MCF 10A (cell line): Measurements from ENCODE around the gene CPLANE1. TPM values are rescaled to one million over a fixed set of nuclear protein-coding genes. Genes with fewer than 3 reads are reported as not detected.

Experiments used
- BruUV-seq: library from RNA; stranded (reverse); fragments of 400-500 nt; replicated peaks from 2 replicates; lab custom pipeline; 2021; lab: Mats Ljungman, UMichigan
- CTCF ChIA-PET: fragments of 300-600 bp; sonication (Branson Sonifier 250); formaldehyde crosslinking; extraction: SDS; loops from one replicate; lab custom pipeline; 2021; ENCODE audit warnings: antibody characterized with exemption, inconsistent platforms; lab: Yijun Ruan, JAX
- POLR2A ChIA-PET: fragments of 300-600, 350-650 bp; sonication (Branson Sonifier 250); formaldehyde crosslinking; extraction: SDS; loops from one replicate; lab custom pipeline; 2020; ENCODE audit warnings: antibody characterized with exemption, inconsistent platforms; lab: Yijun Ruan, JAX
- DNase-seq: peaks from one replicate; pipeline ENCODE4 v3.0.0-alpha.2; 2018; ENCODE audit not compliant: unreplicated experiment
- H3K27ac Mint-ChIP-seq: one replicate; pipeline ENCODE4 v1.8.0; 2022; ENCODE audit warnings: mild to moderate bottlenecking, low read depth, mixed read lengths; ENCODE audit not compliant: unreplicated experiment
- H3K27me3 Mint-ChIP-seq: one replicate; pipeline ENCODE4 v1.8.0; 2022; ENCODE audit warnings: mixed read lengths; ENCODE audit not compliant: insufficient read depth, unreplicated experiment
- H3K36me3 Mint-ChIP-seq: one replicate; pipeline ENCODE4 v1.8.0; 2022; ENCODE audit warnings: mild to moderate bottlenecking, moderate library complexity, mixed read lengths; ENCODE audit not compliant: insufficient read depth, unreplicated experiment
- H3K4me1 Mint-ChIP-seq: one replicate; pipeline ENCODE4 v1.8.0; 2022; ENCODE audit warnings: mixed read lengths; ENCODE audit not compliant: insufficient read depth, unreplicated experiment
- H3K4me3 Mint-ChIP-seq: one replicate; pipeline ENCODE4 v1.8.0; 2022; ENCODE audit warnings: mild to moderate bottlenecking, moderate library complexity, mixed read lengths; ENCODE audit not compliant: unreplicated experiment
- H3K9me3 Mint-ChIP-seq: one replicate; pipeline ENCODE4 v1.8.0; 2022; ENCODE audit warnings: mixed read lengths; ENCODE audit not compliant: unreplicated experiment
- CTCF ChIP-seq: fragments of 200-600 bp; IDR thresholded peaks from one replicate; pipeline ENCODE4 v1.8.0; 2022; ENCODE audit warnings: antibody characterized with exemption, mild to moderate bottlenecking; ENCODE audit not compliant: unreplicated experiment
- intact Hi-C: fragments of 100-400 bp; cut with micrococcal nuclease; formaldehyde crosslinking; loops from 2 replicates; pipeline ENCODE4 v1.14.1; 2022
- total RNA-seq: library from RNA; stranded (reverse); gene quantifications from 2 replicates; pipeline ENCODE4 v1.2.3, GENCODE V29; 2022

Gene CPLANE1
- total RNA-seq, 1 experiment from 2014 or later: 25.1 TPM

- CTCF ChIA-PET: no interaction called here
- no peak for DNase-seq
- Mint-ChIP-seq H3K4me1 (peaks cover 13% of the 10 kb centered on the region), H3K27me3 (no peaks in the 10 kb centered on the region), H3K27ac (no peak overlapping the region), H3K9me3 (no peaks in the 10 kb centered on the region), H3K36me3 (peaks cover 56% of the 10 kb centered on the region), H3K4me3 (no peak overlapping the region)
- intact Hi-C loops: no loop called here
- no TSS peak for BruUV-seq
- POLR2A ChIA-PET: no interaction called here
- TF ChIP-seq CTCF: no peak
These were observed 192.4 kb downstream of the CPLANE1 start for GRCh38 chr5:37056762-37057161.

Other genes starting within 250 kb of the CPLANE1 start
- 29.9 and 32.0 TPM in 2 replicates for gene NUP155, start 121.7 kb upstream of the CPLANE1 start, total RNA-seq
- gene WDR70, start 129.9 kb upstream of the CPLANE1 start, total RNA-seq: 31.3 and 37.6 TPM in 2 replicates